Ascending aorta (tissue), 2 donors: ENCODE measurements around the gene BIRC5. TPM values are rescaled to one million over a fixed set of nuclear protein-coding genes. Genes with fewer than 3 reads are reported as not detected.
A peak's percentile ranks its signal among the peaks of the same experiment; 100 is the strongest.

Source experiments
- DNase-seq, 2 donors: peaks; one replicate each; pipeline ENCODE4 v3.0.0-alpha.2; 2019; ENCODE audit warnings: low spot score in 2 of 2
- H3K27ac ChIP-seq, 2 donors: fragments of 200-600 bp; sonication (generic); one replicate each; pipeline ENCODE4 v1.5.1; 2016 to 2017; ENCODE audit warnings: mild to moderate bottlenecking in 1 of 2
- H3K27me3 ChIP-seq: fragments of 200-600 bp; sonication (generic); one replicate; pipeline ENCODE4 v1.5.1; 2017
- H3K36me3 ChIP-seq, 2 donors: fragments of 200-600 bp; sonication (generic); one replicate each; pipeline ENCODE4 v1.5.1; 2016
- H3K4me1 ChIP-seq, 2 donors: fragments of 200-600 bp; sonication (generic); one replicate each; pipeline ENCODE4 v1.5.1; 2016 to 2017; ENCODE audit warnings: mild to moderate bottlenecking in 1 of 2
- H3K4me3 ChIP-seq, 2 donors: fragments of 200-600 bp; sonication (generic); one replicate each; pipeline ENCODE4 v1.5.1; 2016 to 2017; ENCODE audit warnings: mild to moderate bottlenecking in 1 of 2
- H3K9me3 ChIP-seq, 2 donors: fragments of 200-600 bp; sonication (generic); one replicate each; pipeline ENCODE4 v1.5.1; 2016
- CTCF ChIP-seq, 3 experiments: fragments of 200-600 bp in 2 of 3; fragments of 450-650 bp in 1 of 3; sonication (generic) in 2 of 3; IDR thresholded peaks; one replicate each; pipeline ENCODE4 v1.5.1; 2016 to 2019; ENCODE audit warnings: antibody characterized with exemption in 3 of 3, mild to moderate bottlenecking in 1 of 3, moderate library complexity in 1 of 3
- intact Hi-C: fragments of 100-400 bp; cut with DNase I; formaldehyde crosslinking; loops from one replicate; pipeline ENCODE4 v1.15.1; 2023
- total RNA-seq: library from RNA; depleted of rRNA; stranded (reverse); fragments of >200 nt; gene quantifications from one replicate; pipeline ENCODE4 v1.1.0, GENCODE V29; 2016

The BIRC5 gene
- total RNA-seq, 1 donor from 2014 or later: 0.11 TPM

- no peaks in the 10 kb centered on the region for H3K9me3 ChIP-seq
- no peaks in the 10 kb centered on the region for H3K27me3 ChIP-seq
- H3K4me3 ChIP-seq: no peak overlapping the region
- TF ChIP-seq CTCF (IDR thresholded peaks at IDR 0.05): peak; percentile 66 to 85 (median 81)
- peaks cover 8 to 65% of the 10 kb centered on the region in 2 donors for H3K4me1 ChIP-seq
- intact Hi-C loops: loop anchor here (1.0 to 10.0 kb wide), 4 partner anchors 77 to 1030 kb away; partner anchors contain the start of gene SEC14L1
- DNase-seq: peak; percentile 58 to 93
- H3K36me3 ChIP-seq: peaks cover 9 to 12% of the 10 kb centered on the region in 2 donors
- peak overlapping the region; percentile 81 to 89 for H3K27ac ChIP-seq
Observed at GRCh38 chr17:78174346-78174869, 39.6 kb upstream of the BIRC5 start.

GRCh38 chr17:78174870-78175642, 39.0 kb upstream of the BIRC5 start:
- H3K9me3 ChIP-seq: no peaks in the 10 kb centered on the region
- intact Hi-C loops: loop anchor here (1.0 to 10.0 kb wide), 4 partner anchors 76 to 1030 kb away; partner anchors contain the start of gene SEC14L1
- H3K27me3 ChIP-seq: no peaks in the 10 kb centered on the region
- H3K36me3 ChIP-seq: peaks cover 9 to 12% of the 10 kb centered on the region in 2 donors
- peaks cover 4 to 65% of the 10 kb centered on the region in 2 donors for H3K4me1 ChIP-seq
- no peak overlapping the region for H3K4me3 ChIP-seq
- no peak for DNase-seq
- no peak for TF ChIP-seq CTCF (IDR thresholded peaks at IDR 0.05)
- peak overlapping the region; percentile 81 to 89 for H3K27ac ChIP-seq

- H3K27me3 ChIP-seq: no peaks in the 10 kb centered on the region
- no peak for TF ChIP-seq CTCF (IDR thresholded peaks at IDR 0.05)
- intact Hi-C loops: loop anchor here (10.0 kb wide), 2 partner anchors 851 to 1031 kb away; partner anchors contain the start of gene SEC14L1
- H3K4me1 ChIP-seq: peaks cover 5 to 69% of the 10 kb centered on the region in 2 donors
- DNase-seq: no peak
- no peak overlapping the region for H3K4me3 ChIP-seq
- no peaks in the 10 kb centered on the region for H3K9me3 ChIP-seq
- H3K27ac ChIP-seq: peak overlapping the region; percentile 81 to 89
- H3K36me3 ChIP-seq: peaks cover 9 to 12% of the 10 kb centered on the region in 2 donors
Observed at GRCh38 chr17:78175643-78175981, 38.4 kb upstream of the BIRC5 start.

GRCh38 chr17:78176548-78177025, 37.5 kb upstream of the BIRC5 start:
- Histone ChIP-seq H3K4me3 (no peak overlapping the region), H3K4me1 (peaks cover 10 to 73% of the 10 kb centered on the region in 2 donors), H3K9me3 (no peaks in the 10 kb centered on the region), H3K36me3 (peaks cover 7 to 9% of the 10 kb centered on the region in 2 donors), H3K27me3 (no peaks in the 10 kb centered on the region), H3K27ac (peak overlapping the region; percentile 81 to 89)
- intact Hi-C loops: loop anchor here (10.0 kb wide), 2 partner anchors 852 to 1032 kb away; partner anchors contain the start of gene SEC14L1
- peak; percentile 64 to 81 (median 78) for TF ChIP-seq CTCF (IDR thresholded peaks at IDR 0.05)
- peak in 1 of 2 donors; percentile 84 for DNase-seq

GRCh38 chr17:78179372-78179771, 34.7 kb upstream of the BIRC5 start:
- Histone ChIP-seq H3K27ac (peak overlapping the region; percentile 88 to 96), H3K4me1 (peaks cover 14 to 54% of the 10 kb centered on the region in 2 donors)
- DNase-seq: peak; percentile 63 to 91

More at GRCh38 chr17:78179372-78179771, 34.7 kb upstream of the BIRC5 start:
- Histone ChIP-seq H3K4me3 (no peak overlapping the region), H3K27me3 (no peaks in the 10 kb centered on the region), H3K9me3 (no peaks in the 10 kb centered on the region), H3K36me3 (no peaks in the 10 kb centered on the region)
- no peak for TF ChIP-seq CTCF (IDR thresholded peaks at IDR 0.05)
- intact Hi-C loops: loop anchor here (10.0 kb wide), 2 partner anchors 855 to 1035 kb away; partner anchors contain the start of gene SEC14L1
